ENCODE data around the gene WDR1.

GRCh38 chr4:10107111-10108091 lies 9.2 kb downstream of the WDR1 start:
- TF ChIP-seq POLR2A (IDR thresholded peaks at IDR 0.05): no peak
- TF ChIP-seq CTCF (IDR thresholded peaks at IDR 0.05): no peak

All from testis (tissue), 2 donors.